Panc1 (cell line): ENCODE results near the gene OR10A4. TPM values are rescaled to one million over a fixed set of nuclear protein-coding genes. Genes with fewer than 3 reads are reported as not detected.
A peak's percentile ranks its signal among the peaks of the same experiment; 100 is the strongest.

Source experiments
- ATAC-seq: fragments of 200-7000 bp; cut with Tn5 transposase; 2 replicates; pipeline ENCODE4 v1.9.1; 2020; ENCODE audit warnings: mild to moderate bottlenecking, moderate library complexity
- BruUV-seq: library from RNA; stranded (reverse); fragments of 400-500 nt; replicated peaks from 2 replicates; lab custom pipeline; 2021; lab: Mats Ljungman, UMichigan
- CTCF ChIA-PET: fragments of 300-600 bp; sonication (Branson Sonifier 250); formaldehyde crosslinking; loops from one replicate; lab custom pipeline; 2022; ENCODE audit warnings: antibody characterized with exemption; lab: Charles Lee
- POLR2A ChIA-PET: fragments of 300-600 bp; sonication (Branson Sonifier 250); formaldehyde crosslinking; loops from one replicate; lab custom pipeline; 2022; ENCODE audit warnings: antibody characterized with exemption; lab: Charles Lee
- DNase-seq: peaks from one replicate; pipeline ENCODE4 v3.0.0-alpha.2; 2010; ENCODE audit warnings: low read depth, low spot score
- H3K27ac ChIP-seq: 2 replicates; pipeline ENCODE4 v1.5.1; 2011; ENCODE audit warnings: mild to moderate bottlenecking, low read length, inconsistent platforms
- H3K27me3 ChIP-seq: fragments of 200-500 bp; sonication (Bioruptor generic); 2 replicates; pipeline ENCODE4 v1.6.0; 2014; ENCODE audit warnings: low read length, inconsistent platforms; ENCODE audit not compliant: control insufficient read depth, insufficient read depth
- H3K36me3 ChIP-seq: fragments of 200-500 bp; sonication (Bioruptor generic); 2 replicates; pipeline ENCODE4 v1.5.1; 2014; ENCODE audit warnings: inconsistent platforms, mild to moderate bottlenecking, low read length, moderate library complexity; ENCODE audit not compliant: control insufficient read depth, insufficient read depth
- H3K4me1 ChIP-seq: 2 replicates; pipeline ENCODE4 v1.5.1; 2011; ENCODE audit warnings: inconsistent platforms, mild to moderate bottlenecking, low read length, moderate library complexity; ENCODE audit not compliant: control insufficient read depth, insufficient read depth
- H3K4me3 ChIP-seq, 2 experiments: 2 replicates each; pipeline ENCODE4 v1.5.1; 2011 to 2012; ENCODE audit warnings: low read depth in 2 of 2, low read length in 2 of 2, mild to moderate bottlenecking in 2 of 2, inconsistent platforms in 1 of 2, moderate library complexity in 1 of 2
- H3K9me3 ChIP-seq: fragments of 200-500 bp; sonication (Bioruptor generic); 2 replicates; pipeline ENCODE4 v1.5.1; 2014; ENCODE audit warnings: low read depth, mild to moderate bottlenecking, inconsistent platforms, low read length, moderate library complexity; ENCODE audit not compliant: control insufficient read depth, insufficient read depth
- POLR2AphosphoS5 ChIP-seq: IDR thresholded peaks from 2 replicates; pipeline ENCODE4 v1.6.1; 2012; ENCODE audit warnings: mild to moderate bottlenecking, low read depth, low read length, moderate library complexity
- SIN3A ChIP-seq: IDR thresholded peaks from 2 replicates; pipeline ENCODE4 v1.6.1; 2012; ENCODE audit warnings: low read depth, mild to moderate bottlenecking, low read length, moderate library complexity, borderline replicate concordance; ENCODE audit not compliant: insufficient read depth
- TCF7L2 ChIP-seq: IDR thresholded peaks from 2 replicates; pipeline ENCODE4 v1.6.1; 2011; ENCODE audit warnings: mild to moderate bottlenecking, low read depth, low read length, inconsistent platforms
- in situ Hi-C: cut with HindIII; loops from 2 replicates; pipeline ENCODE4 v1.10.0; 2016; ENCODE audit warnings: low sequenced_read_pairs, low pct_unique_long_range_greater_than_20kb
- intact Hi-C: fragments of 100-400 bp; cut with micrococcal nuclease; formaldehyde crosslinking; loops from one replicate; pipeline ENCODE4 v1.10.0; 2022; ENCODE audit not compliant: unreplicated experiment
- total RNA-seq: library from RNA; stranded (reverse); gene quantifications from one replicate; pipeline ENCODE4 v1.2.1, GENCODE V29; 2021; ENCODE audit not compliant: unreplicated experiment
- TF ChIP-seq, protein P1 (sequence below), 2 experiments: IDR thresholded peaks; 2 replicates each; pipeline ENCODE4 v1.6.1; 2011 to 2012; ENCODE audit warnings: low read depth in 2 of 2, control low read depth in 1 of 2, low read length in 1 of 2, mild to moderate bottlenecking in 1 of 2, moderate library complexity in 1 of 2; ENCODE audit not compliant: insufficient read depth in 1 of 2
- TF ChIP-seq, protein P2 (sequence below): fragments of 450-650 bp; IDR thresholded peaks from 2 replicates; pipeline ENCODE4 v1.5.1; 2017; ENCODE audit warnings: mild to moderate bottlenecking

The OR10A4 gene
- total RNA-seq, 1 experiment from 2014 or later, result not detected

DNA sequence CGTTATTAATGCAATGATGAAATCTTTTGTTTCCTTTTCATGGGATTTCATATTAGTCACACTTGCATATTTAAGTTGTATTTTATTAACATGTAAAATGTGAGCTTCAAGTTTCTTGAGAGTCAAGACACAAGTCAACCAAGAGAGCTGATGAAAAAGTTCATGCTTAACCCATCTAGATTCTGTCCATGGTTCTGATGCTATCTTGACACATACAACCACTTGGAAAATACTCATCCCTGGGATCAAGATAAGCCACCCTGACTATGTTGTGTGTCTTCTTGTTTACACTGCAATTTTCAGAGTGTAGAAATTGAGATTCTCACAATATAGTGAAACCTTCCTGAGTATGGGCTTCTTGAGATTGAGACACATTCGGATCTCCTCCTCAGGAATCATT, 664 bp upstream of the OR10A4 start:
- ChIA-PET POLR2A (interaction anchor here (0.6 kb wide), 1 partner anchor 9 kb away, joined by 3 read pairs; no protein-coding TSS in a partner anchor), CTCF (no interaction called here)
- H3K27ac ChIP-seq, result no peak overlapping the region
- in situ Hi-C loops, result no loop called here
- TF ChIP-seq, protein P1, sequence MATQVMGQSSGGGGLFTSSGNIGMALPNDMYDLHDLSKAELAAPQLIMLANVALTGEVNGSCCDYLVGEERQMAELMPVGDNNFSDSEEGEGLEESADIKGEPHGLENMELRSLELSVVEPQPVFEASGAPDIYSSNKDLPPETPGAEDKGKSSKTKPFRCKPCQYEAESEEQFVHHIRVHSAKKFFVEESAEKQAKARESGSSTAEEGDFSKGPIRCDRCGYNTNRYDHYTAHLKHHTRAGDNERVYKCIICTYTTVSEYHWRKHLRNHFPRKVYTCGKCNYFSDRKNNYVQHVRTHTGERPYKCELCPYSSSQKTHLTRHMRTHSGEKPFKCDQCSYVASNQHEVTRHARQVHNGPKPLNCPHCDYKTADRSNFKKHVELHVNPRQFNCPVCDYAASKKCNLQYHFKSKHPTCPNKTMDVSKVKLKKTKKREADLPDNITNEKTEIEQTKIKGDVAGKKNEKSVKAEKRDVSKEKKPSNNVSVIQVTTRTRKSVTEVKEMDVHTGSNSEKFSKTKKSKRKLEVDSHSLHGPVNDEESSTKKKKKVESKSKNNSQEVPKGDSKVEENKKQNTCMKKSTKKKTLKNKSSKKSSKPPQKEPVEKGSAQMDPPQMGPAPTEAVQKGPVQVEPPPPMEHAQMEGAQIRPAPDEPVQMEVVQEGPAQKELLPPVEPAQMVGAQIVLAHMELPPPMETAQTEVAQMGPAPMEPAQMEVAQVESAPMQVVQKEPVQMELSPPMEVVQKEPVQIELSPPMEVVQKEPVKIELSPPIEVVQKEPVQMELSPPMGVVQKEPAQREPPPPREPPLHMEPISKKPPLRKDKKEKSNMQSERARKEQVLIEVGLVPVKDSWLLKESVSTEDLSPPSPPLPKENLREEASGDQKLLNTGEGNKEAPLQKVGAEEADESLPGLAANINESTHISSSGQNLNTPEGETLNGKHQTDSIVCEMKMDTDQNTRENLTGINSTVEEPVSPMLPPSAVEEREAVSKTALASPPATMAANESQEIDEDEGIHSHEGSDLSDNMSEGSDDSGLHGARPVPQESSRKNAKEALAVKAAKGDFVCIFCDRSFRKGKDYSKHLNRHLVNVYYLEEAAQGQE (IDR thresholded peaks at IDR 0.05; ENCODE audit: insufficient read depth in 1 of 2, low read depth in 2 of 2, low read length in 1 of 2), result peak in 1 of 2 experiments; percentile 49; a peak in 2 of 4 replicates
- no peak for TF ChIP-seq SIN3A
- TF ChIP-seq, protein P2, sequence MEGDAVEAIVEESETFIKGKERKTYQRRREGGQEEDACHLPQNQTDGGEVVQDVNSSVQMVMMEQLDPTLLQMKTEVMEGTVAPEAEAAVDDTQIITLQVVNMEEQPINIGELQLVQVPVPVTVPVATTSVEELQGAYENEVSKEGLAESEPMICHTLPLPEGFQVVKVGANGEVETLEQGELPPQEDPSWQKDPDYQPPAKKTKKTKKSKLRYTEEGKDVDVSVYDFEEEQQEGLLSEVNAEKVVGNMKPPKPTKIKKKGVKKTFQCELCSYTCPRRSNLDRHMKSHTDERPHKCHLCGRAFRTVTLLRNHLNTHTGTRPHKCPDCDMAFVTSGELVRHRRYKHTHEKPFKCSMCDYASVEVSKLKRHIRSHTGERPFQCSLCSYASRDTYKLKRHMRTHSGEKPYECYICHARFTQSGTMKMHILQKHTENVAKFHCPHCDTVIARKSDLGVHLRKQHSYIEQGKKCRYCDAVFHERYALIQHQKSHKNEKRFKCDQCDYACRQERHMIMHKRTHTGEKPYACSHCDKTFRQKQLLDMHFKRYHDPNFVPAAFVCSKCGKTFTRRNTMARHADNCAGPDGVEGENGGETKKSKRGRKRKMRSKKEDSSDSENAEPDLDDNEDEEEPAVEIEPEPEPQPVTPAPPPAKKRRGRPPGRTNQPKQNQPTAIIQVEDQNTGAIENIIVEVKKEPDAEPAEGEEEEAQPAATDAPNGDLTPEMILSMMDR, result no peak
- no peaks in the 10 kb centered on the region for H3K36me3 ChIP-seq
- DNase-seq (no peak), ATAC-seq (no peak)
- H3K4me3 ChIP-seq, result no peak overlapping the region
- intact Hi-C loops, result no loop called here
- H3K4me1 ChIP-seq, result no peaks in the 10 kb centered on the region
- BruUV-seq, result no TSS peak
- H3K9me3 ChIP-seq, result no peaks in the 10 kb centered on the region
- no peaks in the 10 kb centered on the region; the same call in none of the 2 replicates for H3K27me3 ChIP-seq

DNA sequence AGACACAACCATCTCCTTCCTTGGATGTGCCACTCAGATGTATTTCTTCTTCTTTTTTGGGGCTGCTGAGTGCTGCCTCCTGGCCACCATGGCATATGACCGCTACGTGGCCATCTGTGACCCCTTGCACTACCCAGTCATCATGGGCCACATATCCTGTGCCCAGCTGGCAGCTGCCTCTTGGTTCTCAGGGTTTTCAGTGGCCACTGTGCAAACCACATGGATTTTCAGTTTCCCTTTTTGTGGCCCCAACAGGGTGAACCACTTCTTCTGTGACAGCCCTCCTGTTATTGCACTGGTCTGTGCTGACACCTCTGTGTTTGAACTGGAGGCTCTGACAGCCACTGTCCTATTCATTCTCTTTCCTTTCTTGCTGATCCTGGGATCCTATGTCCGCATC, 489 bp downstream of the OR10A4 start:
- Histone ChIP-seq H3K36me3 (no peaks in the 10 kb centered on the region), H3K27ac (no peak overlapping the region), H3K4me3 (no peak overlapping the region), H3K9me3 (no peaks in the 10 kb centered on the region), H3K27me3 (no peaks in the 10 kb centered on the region; the same call in none of the 2 replicates), H3K4me1 (no peaks in the 10 kb centered on the region)
- TF ChIP-seq SIN3A (no peak), TCF7L2 (no peak), POLR2AphosphoS5 (no peak)
- TF ChIP-seq, protein P2, result no peak
- TF ChIP-seq, protein P1 (IDR thresholded peaks at IDR 0.05; ENCODE audit: insufficient read depth in 1 of 2, low read depth in 2 of 2, low read length in 1 of 2), result no peak
- BruUV-seq, result no TSS peak
- ChIA-PET CTCF (no interaction called here), POLR2A (no interaction called here)
- DNase-seq (no peak), ATAC-seq (no peak)
- in situ Hi-C loops (no loop called here), intact Hi-C loops (no loop called here)
